Activated T-helper 17 cell treated with anti-CD3 and anti-CD28 coated beads, Interleukin-2, amount 50 U/mL, for 72 hours (primary cell): ENCODE results near the gene CLTB. TPM values are rescaled to one million over a fixed set of nuclear protein-coding genes. Genes with fewer than 3 reads are reported as not detected.
A peak's percentile ranks its signal among the peaks of the same experiment; 100 is the strongest.

Experiments
- ATAC-seq: fragments of 150-1000 bp; cut with Tn5 transposase; replicated peaks from 2 replicates; pipeline ENCODE4 v1.10.0; 2021; ENCODE audit warnings: mild to moderate bottlenecking, moderate library complexity
- H3K27ac Mint-ChIP-seq: one replicate; pipeline ENCODE4 v1.8.0; 2022; ENCODE audit warnings: mixed read lengths
- H3K27me3 Mint-ChIP-seq: one replicate; pipeline ENCODE4 v1.8.0; 2022; ENCODE audit warnings: mixed read lengths
- H3K36me3 Mint-ChIP-seq: one replicate; pipeline ENCODE4 v1.8.0; 2022; ENCODE audit warnings: low read depth, mild to moderate bottlenecking, mixed read lengths
- H3K4me1 Mint-ChIP-seq: one replicate; pipeline ENCODE4 v1.8.0; 2022; ENCODE audit warnings: mixed read lengths
- H3K4me3 Mint-ChIP-seq: one replicate; pipeline ENCODE4 v1.8.0; 2022; ENCODE audit warnings: mild to moderate bottlenecking, mixed read lengths
- H3K9me3 Mint-ChIP-seq: one replicate; pipeline ENCODE4 v1.8.0; 2022; ENCODE audit warnings: mixed read lengths
- total RNA-seq, 2 donors: library from RNA; stranded (reverse); gene quantifications; one replicate each; pipeline ENCODE4 v1.2.3, GENCODE V29; 2022

Gene CLTB
- total RNA-seq, 2 donors from 2014 or later, result 22.9 to 56.9 TPM

DNA sequence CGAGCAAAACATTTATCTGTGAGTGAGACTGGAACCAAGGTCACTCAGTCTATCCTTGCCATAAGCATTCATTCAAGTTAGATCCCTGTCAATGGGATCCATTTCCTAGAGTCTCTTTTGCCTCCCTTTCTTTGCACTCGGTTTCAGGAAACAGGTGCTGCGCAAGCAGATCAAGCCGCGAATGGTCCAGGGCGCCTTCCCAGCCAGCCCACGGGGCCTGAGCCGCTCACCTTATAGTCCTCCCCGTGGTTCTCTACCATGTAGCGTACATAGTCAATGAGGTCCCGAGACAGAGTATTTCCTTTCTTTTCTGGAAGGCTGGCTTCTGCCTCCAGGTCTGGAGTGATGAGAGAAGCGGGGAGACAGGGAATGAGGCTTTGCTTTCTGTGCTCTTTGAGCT lies 31.3 kb downstream of the CLTB start:
- Mint-ChIP-seq H3K27me3 (no peaks in the 10 kb centered on the region), H3K4me1 (peaks cover 14% of the 10 kb centered on the region), H3K4me3 (no peak overlapping the region), H3K9me3 (no peaks in the 10 kb centered on the region), H3K36me3 (peaks cover 96% of the 10 kb centered on the region), H3K27ac (peak overlapping the region; percentile 79)
- ATAC-seq, result no peak

DNA sequence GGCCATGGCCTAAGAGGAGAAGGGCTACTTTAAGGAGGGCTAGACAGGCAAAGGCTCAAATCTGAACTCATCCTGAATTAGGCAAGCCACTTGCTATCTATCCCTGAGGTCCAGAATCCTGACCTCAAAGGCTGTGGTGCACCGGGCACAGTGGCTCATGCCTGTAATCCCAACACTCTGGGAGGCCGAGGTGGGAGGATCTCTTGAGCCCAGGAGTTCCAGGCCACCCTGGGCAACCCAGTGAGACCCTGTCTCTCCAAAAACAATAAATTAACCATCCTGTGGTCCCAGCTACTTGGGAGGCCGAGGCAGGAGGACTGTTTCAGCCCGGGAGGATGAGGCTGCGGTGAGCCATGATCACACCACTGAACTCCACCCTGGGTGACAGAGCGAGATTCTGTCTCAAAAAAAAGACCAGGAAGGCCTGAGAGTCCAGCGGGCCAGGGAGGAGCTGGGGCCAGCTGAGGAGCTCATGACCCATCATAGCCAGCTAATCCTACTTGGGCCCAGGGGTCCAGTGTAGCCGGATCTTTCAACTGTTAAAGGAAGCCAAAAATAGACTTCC lies 31.9 kb downstream of the CLTB start:
- H3K9me3 Mint-ChIP-seq, result no peaks in the 10 kb centered on the region
- H3K27ac Mint-ChIP-seq, result peak overlapping the region; percentile 33
- H3K4me1 Mint-ChIP-seq, result peaks cover 17% of the 10 kb centered on the region
- ATAC-seq, result no peak
- H3K27me3 Mint-ChIP-seq, result no peaks in the 10 kb centered on the region
- H3K4me3 Mint-ChIP-seq, result no peak overlapping the region
- H3K36me3 Mint-ChIP-seq, result peaks cover 98% of the 10 kb centered on the region

DNA sequence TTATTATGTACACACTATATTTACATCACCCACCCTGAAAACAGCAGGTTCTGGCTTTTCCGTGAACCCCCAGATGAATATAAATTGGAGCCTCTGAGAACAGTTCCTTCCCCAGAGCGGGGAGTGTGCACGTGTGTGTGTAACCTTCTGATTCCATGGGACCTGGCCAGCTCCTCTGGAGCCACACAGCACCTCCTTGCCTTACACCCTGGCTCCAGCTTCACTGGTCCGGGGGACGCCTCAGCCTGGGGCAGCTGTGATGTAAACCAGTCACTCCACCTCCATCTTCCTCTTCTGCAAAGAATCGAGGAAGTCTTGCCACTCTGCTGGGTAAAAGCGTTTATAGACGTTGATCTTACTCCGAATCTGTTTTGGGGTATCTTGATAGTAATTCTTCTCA lies 32.4 kb downstream of the CLTB start:
- peak overlapping the region; percentile 33 for H3K27ac Mint-ChIP-seq
- no peak overlapping the region for H3K4me3 Mint-ChIP-seq
- ATAC-seq, result no peak
- H3K27me3 Mint-ChIP-seq, result no peaks in the 10 kb centered on the region
- H3K4me1 Mint-ChIP-seq, result peaks cover 17% of the 10 kb centered on the region
- no peaks in the 10 kb centered on the region for H3K9me3 Mint-ChIP-seq
- peaks cover 98% of the 10 kb centered on the region for H3K36me3 Mint-ChIP-seq

DNA sequence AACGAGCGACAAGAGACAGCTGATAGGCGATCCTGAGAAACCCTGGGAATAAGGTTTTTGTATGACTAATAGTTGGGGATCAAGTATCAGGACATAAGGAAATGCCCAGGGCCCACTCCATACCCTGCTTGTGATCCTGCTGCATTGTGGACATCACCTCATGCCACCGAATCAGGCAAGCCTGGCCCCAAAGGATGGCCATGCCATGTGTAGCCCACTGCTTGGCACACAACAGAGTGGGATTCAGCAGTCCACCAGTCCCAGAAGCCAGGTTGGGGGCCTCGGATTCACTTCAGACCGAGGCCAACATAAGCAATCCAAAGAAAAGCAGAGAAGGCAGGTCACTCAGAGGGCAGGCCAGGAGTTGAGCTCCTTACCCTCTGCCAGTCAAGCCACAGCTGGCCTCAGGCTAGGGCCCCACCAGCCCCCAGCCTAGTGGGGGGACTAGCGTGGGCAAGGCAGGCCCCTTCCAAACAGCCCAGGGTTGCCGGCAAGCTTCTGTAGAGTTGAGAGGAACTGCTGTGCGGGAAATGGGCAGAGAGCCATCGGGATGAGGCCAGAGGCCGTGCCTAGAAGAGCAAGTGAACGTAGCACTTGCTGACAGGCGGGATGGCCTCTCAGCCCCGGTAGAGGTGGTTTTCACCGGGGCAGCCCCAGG lies 33.0 kb downstream of the CLTB start:
- H3K4me1 Mint-ChIP-seq, result peaks cover 17% of the 10 kb centered on the region
- H3K36me3 Mint-ChIP-seq, result peaks cover 95% of the 10 kb centered on the region
- no peak overlapping the region for H3K27ac Mint-ChIP-seq
- H3K9me3 Mint-ChIP-seq, result no peaks in the 10 kb centered on the region
- H3K4me3 Mint-ChIP-seq, result no peak overlapping the region
- H3K27me3 Mint-ChIP-seq, result no peaks in the 10 kb centered on the region
- ATAC-seq, result no peak

DNA sequence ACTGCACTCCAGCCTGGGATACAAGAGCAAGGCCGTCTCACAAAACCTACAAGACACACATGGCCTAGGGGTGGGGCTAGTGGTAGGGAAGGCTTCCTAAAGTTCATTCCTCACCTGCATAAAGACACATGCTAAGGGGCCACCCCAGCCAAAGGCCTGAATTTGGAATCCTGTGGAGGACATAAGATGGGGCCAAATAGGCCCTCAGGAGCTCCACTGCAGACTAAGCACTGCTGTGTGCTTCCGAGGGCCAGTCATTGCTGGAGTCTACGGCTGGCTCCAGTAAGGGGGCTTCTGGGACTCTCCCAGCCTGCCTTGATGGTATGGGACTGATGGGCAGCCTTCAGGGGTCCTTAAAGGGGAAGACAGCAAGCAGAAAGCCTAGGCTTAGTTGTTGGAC lies 33.6 kb downstream of the CLTB start:
- H3K36me3 Mint-ChIP-seq, result peaks cover 95% of the 10 kb centered on the region
- no peak overlapping the region for H3K4me3 Mint-ChIP-seq
- H3K27me3 Mint-ChIP-seq, result no peaks in the 10 kb centered on the region
- H3K27ac Mint-ChIP-seq, result no peak overlapping the region
- ATAC-seq, result no peak
- peaks cover 17% of the 10 kb centered on the region for H3K4me1 Mint-ChIP-seq
- H3K9me3 Mint-ChIP-seq, result no peaks in the 10 kb centered on the region

DNA sequence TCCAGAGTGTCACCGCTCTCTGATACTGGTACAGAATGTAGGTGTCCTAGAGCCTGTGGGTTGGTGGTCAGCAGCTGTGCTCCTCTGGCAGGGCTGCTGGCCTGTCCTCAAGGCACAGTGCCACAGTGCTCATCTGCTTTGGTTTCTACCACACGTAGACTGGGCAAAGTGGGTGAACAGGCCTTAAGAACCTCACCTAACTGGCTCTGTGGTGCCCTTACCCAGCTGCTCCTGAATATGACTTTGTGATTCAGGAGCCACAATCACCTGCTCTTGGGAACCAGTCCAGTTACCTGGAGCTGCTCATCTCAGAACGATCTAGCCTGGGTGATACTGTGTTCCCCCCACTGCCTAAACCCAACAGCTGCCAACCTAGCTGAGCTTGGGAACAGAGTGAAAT lies 34.4 kb downstream of the CLTB start:
- Mint-ChIP-seq H3K9me3 (no peaks in the 10 kb centered on the region), H3K27ac (no peak overlapping the region), H3K36me3 (peaks cover 90% of the 10 kb centered on the region), H3K4me1 (peaks cover 17% of the 10 kb centered on the region), H3K27me3 (no peaks in the 10 kb centered on the region), H3K4me3 (no peak overlapping the region)
- no peak for ATAC-seq

DNA sequence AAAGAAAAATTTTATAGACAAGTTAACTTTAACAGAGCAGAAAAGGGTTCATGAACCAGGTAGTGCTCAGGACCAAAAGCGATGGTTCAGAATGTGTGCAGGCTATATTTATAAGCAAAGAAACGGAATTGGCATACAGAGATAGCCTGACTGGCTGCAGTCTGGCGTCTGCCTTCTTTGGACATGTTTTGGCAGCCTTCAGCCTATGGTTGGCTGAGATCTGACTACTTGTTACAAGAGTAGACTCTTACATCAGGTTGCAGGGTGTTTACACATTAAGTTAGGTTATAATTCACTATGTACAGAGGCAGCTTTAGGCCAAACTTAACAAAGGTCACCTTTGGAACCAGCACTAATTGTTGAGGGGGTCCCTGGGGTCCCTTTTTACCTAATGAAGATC lies 34.9 kb downstream of the CLTB start:
- Mint-ChIP-seq H3K36me3 (peaks cover 90% of the 10 kb centered on the region), H3K27me3 (no peaks in the 10 kb centered on the region), H3K4me1 (peaks cover 12% of the 10 kb centered on the region), H3K27ac (no peak overlapping the region), H3K4me3 (no peak overlapping the region), H3K9me3 (no peaks in the 10 kb centered on the region)
- ATAC-seq, result no peak

DNA sequence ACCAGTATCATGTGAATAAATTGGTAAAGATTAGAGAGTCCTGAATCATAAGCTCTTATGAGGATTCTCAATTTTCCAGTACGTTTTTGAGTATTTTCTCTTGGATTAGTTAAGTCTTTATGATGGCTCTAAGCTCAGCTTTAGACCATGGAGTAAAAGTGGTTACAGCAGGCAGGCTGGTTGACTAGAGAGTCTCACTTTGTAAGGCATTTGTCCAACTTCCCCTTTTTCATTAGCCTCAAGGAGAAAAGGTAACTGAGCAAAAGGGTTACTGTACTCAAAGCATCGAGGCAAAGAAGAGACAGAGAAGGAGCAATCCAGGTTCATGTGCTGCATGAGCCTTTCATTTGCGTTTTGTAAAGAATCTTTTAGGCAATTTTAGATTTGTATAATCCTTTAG lies 36.5 kb downstream of the CLTB start:
- H3K27ac Mint-ChIP-seq, result no peak overlapping the region
- H3K36me3 Mint-ChIP-seq, result peaks cover 85% of the 10 kb centered on the region
- no peak for ATAC-seq
- H3K27me3 Mint-ChIP-seq, result no peaks in the 10 kb centered on the region
- no peak overlapping the region for H3K4me3 Mint-ChIP-seq
- H3K9me3 Mint-ChIP-seq, result no peaks in the 10 kb centered on the region
- peaks cover 3% of the 10 kb centered on the region for H3K4me1 Mint-ChIP-seq

DNA sequence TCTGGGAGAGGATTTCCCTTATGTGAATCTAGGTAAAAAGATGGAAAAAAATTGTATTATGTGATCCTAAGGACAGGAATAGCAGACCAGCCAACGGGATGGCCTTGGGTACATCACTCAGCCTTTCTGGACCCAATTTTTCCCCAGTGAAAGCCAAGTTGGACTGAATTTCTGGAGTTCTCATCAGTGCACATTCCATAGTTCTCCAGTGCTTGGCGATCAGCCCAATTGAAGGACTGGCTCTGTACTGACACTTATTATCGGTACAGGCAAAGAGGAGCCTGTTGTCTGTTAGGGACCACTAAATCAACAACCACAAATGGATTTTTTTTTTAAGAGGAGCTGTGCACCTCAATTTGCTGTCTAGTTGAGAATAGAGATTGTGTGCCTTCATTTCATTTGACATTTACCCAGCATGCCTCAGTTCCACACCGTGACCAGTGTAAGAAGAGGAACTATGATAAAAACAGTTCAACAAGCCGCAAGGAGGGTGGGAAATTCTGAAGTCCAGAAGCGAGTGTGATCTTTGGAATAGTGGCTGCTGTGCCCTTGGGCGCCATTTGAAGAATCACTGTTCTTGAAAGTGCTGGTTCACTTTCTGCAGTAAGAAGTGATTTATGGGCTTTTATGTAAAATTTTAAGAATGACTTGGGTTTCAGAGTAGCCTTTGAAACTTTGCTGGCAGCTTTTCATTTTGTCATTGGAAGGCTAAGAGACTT lies 43.1 kb downstream of the CLTB start:
- no peaks in the 10 kb centered on the region for H3K27me3 Mint-ChIP-seq
- no peak overlapping the region for H3K27ac Mint-ChIP-seq
- no peak overlapping the region for H3K4me3 Mint-ChIP-seq
- no peaks in the 10 kb centered on the region for H3K9me3 Mint-ChIP-seq
- no peaks in the 10 kb centered on the region for H3K4me1 Mint-ChIP-seq
- peaks cover 50% of the 10 kb centered on the region for H3K36me3 Mint-ChIP-seq
- ATAC-seq, result no peak

DNA sequence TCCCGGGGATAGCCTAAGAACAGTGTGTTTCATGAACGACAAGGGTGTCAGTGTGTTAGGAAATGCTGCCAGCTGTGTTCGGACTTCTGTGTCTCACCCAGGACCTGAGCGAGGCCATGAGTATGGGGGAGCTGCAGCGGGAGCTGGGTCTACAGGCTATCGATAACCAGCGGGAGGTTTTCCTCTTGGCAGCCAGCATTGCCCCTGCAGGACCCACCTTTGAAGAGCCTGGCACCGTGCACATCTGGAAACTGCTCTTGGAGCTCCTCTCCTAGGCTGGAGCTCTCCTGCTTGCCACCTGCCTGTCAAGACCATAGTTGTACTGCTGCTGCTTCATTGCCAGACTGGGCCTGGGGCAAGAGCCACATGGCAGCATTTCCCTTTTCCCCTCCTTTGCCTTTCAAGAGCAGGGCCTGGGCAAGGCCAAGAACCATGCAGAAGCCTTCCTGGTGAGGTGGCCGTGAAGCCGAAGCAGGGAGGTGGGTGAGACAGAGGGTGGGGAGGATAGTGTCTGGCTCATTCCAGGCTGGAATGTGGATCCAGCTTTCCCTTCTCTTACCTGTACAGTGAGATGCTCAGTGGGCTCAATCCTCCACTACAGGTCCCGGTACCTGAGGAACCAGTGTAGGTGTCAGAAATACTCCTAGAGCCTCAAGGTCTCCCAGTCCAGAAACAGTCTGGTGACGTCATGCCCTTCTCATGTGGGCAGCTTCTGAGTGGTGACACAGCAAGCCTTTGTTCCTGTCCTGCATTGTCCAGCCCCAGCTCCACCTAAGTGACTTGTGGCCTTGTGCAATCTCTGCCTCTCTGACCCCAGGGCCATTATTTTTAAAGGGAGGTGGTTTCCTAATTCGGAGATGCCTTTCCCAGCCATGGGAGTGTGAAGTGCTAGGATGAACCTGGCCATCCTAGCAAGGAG lies 44.5 kb downstream of the CLTB start:
- no peak for ATAC-seq

DNA sequence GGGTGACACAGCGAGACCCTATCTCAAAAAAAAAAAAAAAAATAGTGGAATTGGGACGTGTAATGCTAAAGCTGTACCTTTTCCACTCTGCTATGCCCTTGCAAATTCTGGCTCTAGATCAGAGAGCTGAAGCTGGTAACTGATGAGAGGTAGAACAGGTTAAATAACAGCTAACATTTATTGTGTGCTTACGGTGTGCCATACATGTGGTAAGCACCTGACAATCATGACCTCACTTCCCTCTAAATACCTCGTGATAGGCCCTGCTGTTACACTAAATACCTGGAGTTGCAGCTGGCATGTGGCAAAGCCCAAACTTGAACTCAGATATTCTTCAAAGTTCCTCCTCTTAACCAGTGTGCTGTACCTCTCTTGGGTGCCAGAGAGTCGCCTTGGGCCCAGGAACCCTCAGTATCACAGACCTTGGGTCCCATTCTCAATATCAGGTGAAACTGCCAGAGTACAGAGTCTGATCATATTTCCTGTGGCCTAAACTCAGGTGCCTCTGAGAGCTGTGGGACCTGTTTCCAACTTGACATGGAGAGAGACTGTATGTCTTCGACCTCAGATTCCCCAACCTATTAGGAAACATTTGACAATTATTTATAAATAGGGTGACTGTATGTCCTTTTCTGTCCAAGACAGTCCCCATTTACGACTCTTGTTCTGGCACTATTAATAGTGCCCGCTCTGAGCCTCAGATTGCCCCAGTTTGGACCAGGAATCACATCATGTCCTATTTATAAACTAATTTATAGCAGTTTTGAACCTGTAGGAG lies 46.2 kb downstream of the CLTB start:
- Mint-ChIP-seq H3K9me3 (no peaks in the 10 kb centered on the region), H3K27ac (peak overlapping the region; percentile 41), H3K27me3 (no peaks in the 10 kb centered on the region), H3K4me3 (no peak overlapping the region), H3K4me1 (peaks cover 9% of the 10 kb centered on the region), H3K36me3 (peaks cover 46% of the 10 kb centered on the region)
- no peak for ATAC-seq

More for the DNA sequence above, 44.5 kb downstream of the CLTB start:
- no peaks in the 10 kb centered on the region for H3K27me3 Mint-ChIP-seq
- no peak overlapping the region for H3K4me3 Mint-ChIP-seq
- H3K4me1 Mint-ChIP-seq, result peaks cover 9% of the 10 kb centered on the region
- H3K27ac Mint-ChIP-seq, result no peak overlapping the region
- H3K9me3 Mint-ChIP-seq, result no peaks in the 10 kb centered on the region
- H3K36me3 Mint-ChIP-seq, result peaks cover 55% of the 10 kb centered on the region

DNA sequence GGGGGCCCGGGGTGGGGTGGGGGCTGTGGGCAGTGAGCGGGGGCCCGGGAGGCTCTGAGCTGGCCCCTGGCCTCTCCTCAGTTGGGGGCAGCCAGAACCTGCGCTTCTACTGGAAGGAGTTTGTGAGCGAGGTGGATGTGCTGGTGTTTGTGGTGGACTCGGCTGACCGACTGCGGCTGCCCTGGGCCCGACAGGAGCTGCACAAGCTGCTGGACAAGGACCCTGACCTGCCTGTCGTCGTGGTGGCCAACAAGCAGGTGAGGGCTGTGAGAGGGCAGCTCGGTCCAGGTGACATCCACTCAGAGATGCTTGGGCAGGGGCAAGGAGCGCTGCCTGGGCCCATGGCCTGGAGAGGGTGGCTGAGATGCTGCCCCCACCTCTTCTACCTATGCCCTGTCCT lies 47.6 kb downstream of the CLTB start:
- Mint-ChIP-seq H3K4me1 (peaks cover 9% of the 10 kb centered on the region), H3K27ac (no peak overlapping the region), H3K27me3 (no peaks in the 10 kb centered on the region), H3K36me3 (peaks cover 46% of the 10 kb centered on the region), H3K9me3 (no peaks in the 10 kb centered on the region), H3K4me3 (no peak overlapping the region)
- ATAC-seq, result no peak

DNA sequence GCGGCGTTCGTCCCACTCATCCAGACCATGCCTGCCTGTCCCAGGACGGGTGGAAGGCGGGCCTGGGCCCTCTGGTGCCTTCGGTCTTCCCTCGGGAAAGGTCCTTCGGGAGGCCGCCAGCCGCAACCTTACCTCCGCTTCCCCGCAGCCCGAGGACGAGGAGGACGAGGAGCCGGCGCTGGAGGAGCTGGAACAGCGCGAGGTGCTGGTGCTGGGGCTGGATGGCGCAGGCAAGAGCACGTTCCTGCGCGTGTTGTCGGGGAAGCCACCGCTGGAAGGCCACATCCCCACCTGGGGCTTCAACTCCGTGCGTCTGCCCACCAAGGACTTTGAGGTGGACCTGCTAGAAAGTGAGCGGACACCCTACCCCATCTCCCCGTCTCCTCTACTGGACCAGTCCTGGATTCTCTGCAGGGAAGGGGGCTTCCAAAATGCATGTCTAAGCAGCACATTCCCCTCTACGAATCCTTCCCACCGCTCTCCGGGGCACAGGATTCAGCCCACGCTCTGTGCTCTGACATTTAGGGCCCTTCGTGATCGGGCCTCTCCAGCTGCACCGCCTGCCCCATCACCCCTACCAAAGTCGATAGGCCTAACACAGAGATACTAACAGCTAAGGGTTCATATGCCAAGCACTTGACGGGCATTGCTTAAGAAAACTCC lies 50.0 kb downstream of the CLTB start:
- peak overlapping the region; percentile 72 for H3K4me3 Mint-ChIP-seq
- no peaks in the 10 kb centered on the region for H3K9me3 Mint-ChIP-seq
- no peak for ATAC-seq
- H3K36me3 Mint-ChIP-seq, result peaks cover 45% of the 10 kb centered on the region
- H3K4me1 Mint-ChIP-seq, result peaks cover 9% of the 10 kb centered on the region
- peak overlapping the region; percentile 63 for H3K27ac Mint-ChIP-seq
- no peaks in the 10 kb centered on the region for H3K27me3 Mint-ChIP-seq
